ENCODE results near the gene MSN. TPM values are rescaled to one million over a fixed set of nuclear protein-coding genes. Genes with fewer than 3 reads are reported as not detected.

MSN gene
- total RNA-seq, 1 donor from 2014 or later: 352 TPM

GRCh38 chrX:65697915-65698796 lies 30.7 kb downstream of the MSN start:
- H3K4me1 Mint-ChIP-seq: peaks cover 95% of the 10 kb centered on the region
- CTCF ChIA-PET: interaction anchor here (0.7 to 1.3 kb wide), 4 partner anchors 19 to 412 kb away, joined by 3 read pairs; no protein-coding TSS in a partner anchor
- intact Hi-C loops (cut with micrococcal nuclease): loop anchor here (1.0 to 5.0 kb wide), 6 partner anchors 8 to 319 kb away; partner anchors contain the start of gene MSN
- peaks cover 29% of the 10 kb centered on the region for H3K36me3 Mint-ChIP-seq (ENCODE audit: low read depth)
- H3K27me3 Mint-ChIP-seq: no peaks in the 10 kb centered on the region
- peak overlapping the region; percentile 91 for H3K27ac Mint-ChIP-seq
- POLR2A ChIA-PET: interaction anchor here (0.6 to 3.1 kb wide), 15 partner anchors 8 to 348 kb away, joined by 3 to 18 read pairs (median 4); partner anchors contain the start of gene MSN
- H3K4me3 Mint-ChIP-seq: peak overlapping the region; percentile 67
- no peak for TF ChIP-seq CTCF (IDR thresholded peaks at IDR 0.05)
- ATAC-seq (ENCODE audit: low read depth) (peak; percentile 55), DNase-seq (peak; percentile 28)
- H3K9me3 Mint-ChIP-seq: no peaks in the 10 kb centered on the region

- peaks cover 32% of the 10 kb centered on the region for H3K36me3 Mint-ChIP-seq (ENCODE audit: low read depth)
- ChIA-PET CTCF (interaction anchor here (0.7 to 0.9 kb wide), 2 partner anchors 15 to 34 kb away, joined by 3 read pairs; no protein-coding TSS in a partner anchor), POLR2A (interaction anchor here (1.6 kb wide), 1 partner anchor 35 kb away, joined by 10 read pairs; the partner anchor contains the start of gene MSN)
- TF ChIP-seq CTCF (IDR thresholded peaks at IDR 0.05): no peak
- H3K27ac Mint-ChIP-seq: peak overlapping the region; percentile 83
- intact Hi-C loops (cut with micrococcal nuclease): no loop called here
- H3K4me3 Mint-ChIP-seq: peak overlapping the region; percentile 15
- ATAC-seq (ENCODE audit: low read depth): no peak
- no peaks in the 10 kb centered on the region for H3K27me3 Mint-ChIP-seq
- H3K4me1 Mint-ChIP-seq: peaks cover 94% of the 10 kb centered on the region
- no peak for DNase-seq
- no peaks in the 10 kb centered on the region for H3K9me3 Mint-ChIP-seq
Observed at GRCh38 chrX:65702956-65703355, 35.5 kb downstream of the MSN start.

DNA sequence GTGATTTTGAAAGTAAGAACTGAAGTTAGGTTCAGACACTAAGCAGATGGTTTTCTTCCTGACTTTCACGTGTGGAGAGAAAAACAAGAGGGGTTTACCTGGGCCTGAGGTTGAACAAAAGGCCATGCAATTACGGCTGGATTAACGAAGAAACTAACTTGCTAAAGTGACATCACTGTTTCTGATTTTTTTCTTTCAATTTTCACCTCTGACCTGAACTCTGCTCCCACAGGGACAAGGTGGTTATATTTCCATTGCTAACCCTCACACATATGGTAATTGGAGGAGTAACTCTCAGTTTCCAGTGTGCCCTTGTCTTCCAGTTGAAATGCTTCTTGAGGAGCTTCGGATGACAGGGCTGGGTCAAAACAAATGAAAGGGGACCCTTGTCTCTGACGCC lies 38.0 kb downstream of the MSN start:
- Mint-ChIP-seq H3K27me3 (no peaks in the 10 kb centered on the region), H3K4me3 (peak overlapping the region; percentile 22), H3K27ac (peak overlapping the region; percentile 89), H3K36me3 (ENCODE audit: low read depth) (peaks cover 41% of the 10 kb centered on the region), H3K4me1 (peaks cover 77% of the 10 kb centered on the region), H3K9me3 (no peaks in the 10 kb centered on the region)
- no peak for ATAC-seq (ENCODE audit: low read depth)
- intact Hi-C loops (cut with micrococcal nuclease): no loop called here
- ChIA-PET POLR2A (interaction anchor here (0.6 to 2.0 kb wide), 3 partner anchors 14 to 32 kb away, joined by 3 to 8 read pairs (median 5); no protein-coding TSS in a partner anchor), CTCF (interaction anchor here (1.0 kb wide), 1 partner anchor 13 kb away, joined by 3 read pairs; no protein-coding TSS in a partner anchor)
- DNase-seq: no peak
- no peak for TF ChIP-seq CTCF (IDR thresholded peaks at IDR 0.05)

- DNase-seq (peak; percentile 34), ATAC-seq (ENCODE audit: low read depth) (peak; percentile 92)
- peak overlapping the region; percentile 50 for H3K4me3 Mint-ChIP-seq
- intact Hi-C loops (cut with micrococcal nuclease): loop anchor here (1.0 to 2.0 kb wide), 3 partner anchors 8 to 111 kb away; no protein-coding TSS in a partner anchor
- H3K4me1 Mint-ChIP-seq: peaks cover 69% of the 10 kb centered on the region
- POLR2A ChIA-PET: interaction anchor here (0.6 to 2.0 kb wide), 12 partner anchors 8 to 107 kb away, joined by 3 to 8 read pairs (median 4); no protein-coding TSS in a partner anchor
- no peak for TF ChIP-seq CTCF (IDR thresholded peaks at IDR 0.05)
- H3K36me3 Mint-ChIP-seq (ENCODE audit: low read depth): peaks cover 36% of the 10 kb centered on the region
- H3K9me3 Mint-ChIP-seq: no peaks in the 10 kb centered on the region
- H3K27ac Mint-ChIP-seq: peak overlapping the region; percentile 89
- CTCF ChIA-PET: interaction anchor here (1.0 kb wide), 3 partner anchors 12 to 280 kb away, joined by 3 to 5 read pairs (median 3); no protein-coding TSS in a partner anchor
- H3K27me3 Mint-ChIP-seq: no peaks in the 10 kb centered on the region
Observed at GRCh38 chrX:65706041-65706828, 38.8 kb downstream of the MSN start.
